BJ (cell line): Measurements from ENCODE around the gene UBE2B. TPM values are rescaled to one million over a fixed set of nuclear protein-coding genes. Genes with fewer than 3 reads are reported as not detected.

Experiments
- CTCF ChIA-PET: fragments of 350-600 bp; formaldehyde crosslinking; extraction: SDS; loops from one replicate; lab custom pipeline; 2021; ENCODE audit warnings: antibody characterized with exemption, inconsistent platforms; lab: Yijun Ruan, JAX
- POLR2A ChIA-PET: fragments of 300-600 bp; sonication (Branson Sonifier 250); formaldehyde crosslinking; extraction: SDS; loops from one replicate; lab custom pipeline; 2021; ENCODE audit warnings: antibody characterized with exemption; lab: Charles Lee
- DNase-seq: peaks from one replicate; pipeline ENCODE4 v3.0.0-alpha.2; 2011; ENCODE audit warnings: low read depth
- H3K27me3 ChIP-seq: 2 replicates; pipeline ENCODE4 v1.6.0; 2011; ENCODE audit warnings: low read length; ENCODE audit not compliant: control insufficient read depth, insufficient read depth
- H3K36me3 ChIP-seq: 2 replicates; pipeline ENCODE4 v1.5.1; 2011; ENCODE audit warnings: low read length; ENCODE audit not compliant: control insufficient read depth, insufficient read depth
- H3K4me3 ChIP-seq: 2 replicates; pipeline ENCODE4 v1.5.1; 2011; ENCODE audit warnings: low read depth, mild to moderate bottlenecking, control low read depth, low read length
- CTCF ChIP-seq: IDR thresholded peaks from 2 replicates; pipeline ENCODE4 v1.5.1; 2011; ENCODE audit warnings: low read depth, mild to moderate bottlenecking, control low read depth, inconsistent platforms, low read length, moderate library complexity; ENCODE audit not compliant: insufficient read depth
- polyA plus RNA-seq: library from polyadenylated mRNA; depleted of rRNA; stranded (reverse); fragments of >200 nt; gene quantifications from 2 replicates; pipeline ENCODE4 v1.2.3, GENCODE V29; 2011

The UBE2B gene
- polyA plus RNA-seq, 1 experiment, result 17.6 TPM

DNA sequence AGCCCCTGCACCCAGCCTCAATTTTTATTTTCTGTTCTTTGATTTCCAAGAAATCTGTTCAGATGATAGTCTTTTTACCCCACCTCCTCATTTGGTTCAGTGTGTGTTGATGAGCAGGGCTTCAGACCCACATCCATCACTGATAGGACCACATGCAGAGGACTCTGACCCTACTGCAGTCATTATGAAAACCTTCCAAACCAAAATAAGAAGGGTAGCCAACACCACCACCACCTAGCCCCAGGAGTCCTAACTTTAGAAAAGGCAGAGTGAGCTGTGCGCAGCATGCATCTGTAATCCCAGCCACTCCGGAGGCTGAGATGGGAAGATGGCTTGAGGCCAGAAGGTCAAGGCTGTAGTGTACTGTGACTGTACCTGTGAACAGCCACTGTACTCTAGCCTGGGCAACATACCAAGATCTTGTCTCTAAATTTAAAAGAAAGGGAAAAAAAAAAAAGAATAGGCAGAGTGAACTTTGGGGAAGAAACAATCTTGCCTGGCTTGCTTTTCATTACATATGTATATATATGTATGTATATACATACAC lies 27.3 kb downstream of the UBE2B start:
- POLR2A ChIA-PET, result no interaction called here
- no peak for TF ChIP-seq CTCF
- no peak overlapping the region for H3K4me3 ChIP-seq
- no peak for DNase-seq
- H3K27me3 ChIP-seq, result no peaks in the 10 kb centered on the region
- H3K36me3 ChIP-seq, result peaks cover 6% of the 10 kb centered on the region
- CTCF ChIA-PET, result interaction anchor here (1.1 kb wide), 1 partner anchor 180 kb away, joined by 3 read pairs; no protein-coding TSS in a partner anchor

GRCh38 chr5:134403951-134404350 lies 32.6 kb downstream of the UBE2B start:
- POLR2A ChIA-PET, result no interaction called here

DNA sequence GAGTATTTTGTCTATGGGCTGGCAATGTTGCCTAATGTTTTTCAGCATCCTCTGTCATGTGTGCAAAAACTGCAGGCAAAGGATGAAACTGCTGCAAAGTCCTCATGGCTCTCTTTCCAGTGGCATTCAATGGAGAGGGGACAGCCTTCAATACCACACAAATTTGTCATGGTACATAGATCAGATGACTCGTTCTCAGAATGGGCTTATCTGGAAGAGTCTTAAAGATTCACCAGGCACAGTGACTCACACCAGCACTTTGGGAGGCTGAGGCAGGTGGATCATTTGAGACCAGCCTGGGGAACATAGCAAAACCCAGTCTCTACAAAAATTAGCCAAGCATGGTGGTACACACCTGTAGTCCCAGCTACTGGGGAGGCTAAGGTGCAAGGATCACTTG lies 35.0 kb downstream of the UBE2B start:
- Histone ChIP-seq H3K36me3 (no peaks in the 10 kb centered on the region), H3K4me3 (no peak overlapping the region), H3K27me3 (no peaks in the 10 kb centered on the region)
- ChIA-PET CTCF (interaction anchor here (1.0 to 1.4 kb wide), 2 partner anchors 10 to 181 kb away, joined by 3 to 4 read pairs; no protein-coding TSS in a partner anchor), POLR2A (no interaction called here)
- no peak for DNase-seq
- TF ChIP-seq CTCF, result no peak

More at GRCh38 chr5:134403951-134404350, 32.6 kb downstream of the UBE2B start:
- Histone ChIP-seq H3K36me3 (no peaks in the 10 kb centered on the region), H3K4me3 (no peak overlapping the region), H3K27me3 (no peaks in the 10 kb centered on the region)
- CTCF ChIA-PET, result interaction anchor here (1.5 to 1.8 kb wide), 3 partner anchors 10 to 174 kb away, joined by 4 to 6 read pairs (median 6); no protein-coding TSS in a partner anchor
- no peak for TF ChIP-seq CTCF
- no peak for DNase-seq

GRCh38 chr5:134409321-134409720 lies 38.0 kb downstream of the UBE2B start:
- CTCF ChIA-PET, result interaction anchor here (1.2 to 2.1 kb wide), 3 partner anchors 25 to 177 kb away, joined by 3 to 10 read pairs (median 3); no protein-coding TSS in a partner anchor
- DNase-seq, result no peak
- Histone ChIP-seq H3K27me3 (no peaks in the 10 kb centered on the region), H3K4me3 (no peak overlapping the region), H3K36me3 (no peaks in the 10 kb centered on the region)
- no peak for TF ChIP-seq CTCF
- POLR2A ChIA-PET, result no interaction called here

GRCh38 chr5:134410822-134411221 lies 39.5 kb downstream of the UBE2B start:
- no peaks in the 10 kb centered on the region for H3K27me3 ChIP-seq
- ChIA-PET CTCF (interaction anchor here (0.6 to 4.6 kb wide), 21 partner anchors 11 to 183 kb away, joined by 3 to 28 read pairs (median 5); no protein-coding TSS in a partner anchor), POLR2A (no interaction called here)
- peak overlapping the region; percentile 93 for H3K4me3 ChIP-seq
- no peak for DNase-seq
- no peak for TF ChIP-seq CTCF
- H3K36me3 ChIP-seq, result no peaks in the 10 kb centered on the region
